ENCODE results near the gene MPZL3.

Gene MPZL3

GRCh38 chr11:118219244-118219643, 32.9 kb downstream of the MPZL3 start:
- TF ChIP-seq ZFX (IDR thresholded peaks at IDR 0.05; ENCODE audit: borderline replicate concordance), result no peak
- no peak for TF ChIP-seq CTCF (IDR thresholded peaks at IDR 0.05)
- H3K27ac ChIP-seq, result no peak overlapping the region

- H3K27ac ChIP-seq, result no peak overlapping the region
- no peak for TF ChIP-seq CTCF (IDR thresholded peaks at IDR 0.05)
- TF ChIP-seq ZFX (IDR thresholded peaks at IDR 0.05; ENCODE audit: borderline replicate concordance), result no peak
These were observed 34.6 kb downstream of the MPZL3 start for GRCh38 chr11:118217575-118217974.

GRCh38 chr11:118216621-118217481, 35.3 kb downstream of the MPZL3 start:
- TF ChIP-seq ZFX (IDR thresholded peaks at IDR 0.05; ENCODE audit: borderline replicate concordance), result no peak
- TF ChIP-seq CTCF (IDR thresholded peaks at IDR 0.05), result no peak

GRCh38 chr11:118215765-118216164, 36.4 kb downstream of the MPZL3 start:
- no peak overlapping the region for H3K27ac ChIP-seq
- TF ChIP-seq CTCF (IDR thresholded peaks at IDR 0.05), result no peak
- no peak for TF ChIP-seq ZFX (IDR thresholded peaks at IDR 0.05; ENCODE audit: borderline replicate concordance)

More at GRCh38 chr11:118216621-118217481, 35.3 kb downstream of the MPZL3 start:
- no peak overlapping the region for H3K27ac ChIP-seq

GRCh38 chr11:118215262-118215661, 36.9 kb downstream of the MPZL3 start:
- TF ChIP-seq ZFX (IDR thresholded peaks at IDR 0.05; ENCODE audit: borderline replicate concordance) (no peak), CTCF (IDR thresholded peaks at IDR 0.05) (no peak)
- no peak overlapping the region for H3K27ac ChIP-seq

GRCh38 chr11:118214210-118214914, 37.8 kb downstream of the MPZL3 start:
- H3K27ac ChIP-seq, result no peak overlapping the region

More at GRCh38 chr11:118214210-118214914, 37.8 kb downstream of the MPZL3 start:
- TF ChIP-seq ZFX (IDR thresholded peaks at IDR 0.05; ENCODE audit: borderline replicate concordance) (no peak), CTCF (IDR thresholded peaks at IDR 0.05) (no peak)
